ENCODE results near the gene MBD3L4.

The MBD3L4 gene

GRCh38 chr19:7007859-7008258, 32.1 kb downstream of the MBD3L4 start:
- no peak overlapping the region for H3K27ac ChIP-seq (ENCODE audit: low read length)
- H3K36me3 ChIP-seq (ENCODE audit: insufficient read depth, low read length), result no peaks in the 10 kb centered on the region
- ATAC-seq (ENCODE audit: insufficient read depth, low read depth) (no peak), DNase-seq (no peak)
- no peak overlapping the region for H3K4me2 ChIP-seq (ENCODE audit: insufficient read depth, low read length)
- no peak overlapping the region for H3K9ac ChIP-seq (ENCODE audit: low read depth, low read length)
- H4K20me1 ChIP-seq (ENCODE audit: insufficient read depth, low read length), result no peaks in the 10 kb centered on the region
- H3K79me2 ChIP-seq (ENCODE audit: insufficient read depth, low read length), result no peaks in the 10 kb centered on the region
- H3K4me1 ChIP-seq (ENCODE audit: insufficient read depth, low read length), result peaks cover 2% of the 10 kb centered on the region; the same call in 1 of the 2 replicates
- no peak overlapping the region for H3K4me3 ChIP-seq (ENCODE audit: low read depth in 1 of 2, low read length in 2 of 2)
- no peak overlapping the region for H2AFZ ChIP-seq (ENCODE audit: low read depth, low read length)
- TF ChIP-seq CTCF (IDR thresholded peaks at IDR 0.05; ENCODE audit: borderline replicate concordance, extremely low read depth, low read length, poor library complexity, severe bottlenecking), result no peak
- no peak for TF ChIP-seq EZH2 (IDR thresholded peaks at IDR 0.05; ENCODE audit: borderline replicate concordance, low read depth, low read length, severe bottlenecking)
- no peaks in the 10 kb centered on the region for H3K27me3 ChIP-seq (ENCODE audit: insufficient read depth, low read length, poor library complexity)
- H3K9me3 ChIP-seq (ENCODE audit: insufficient read depth, low read length, severe bottlenecking), result no peaks in the 10 kb centered on the region

- no peaks in the 10 kb centered on the region for H3K9me3 ChIP-seq (ENCODE audit: insufficient read depth, low read length, severe bottlenecking)
- no peaks in the 10 kb centered on the region for H3K36me3 ChIP-seq (ENCODE audit: insufficient read depth, low read length)
- H3K27me3 ChIP-seq (ENCODE audit: insufficient read depth, low read length, poor library complexity), result no peaks in the 10 kb centered on the region
- ATAC-seq (ENCODE audit: insufficient read depth, low read depth) (no peak), DNase-seq (no peak)
- H3K4me2 ChIP-seq (ENCODE audit: insufficient read depth, low read length), result no peak overlapping the region
- H3K9ac ChIP-seq (ENCODE audit: low read depth, low read length), result no peak overlapping the region
- H3K79me2 ChIP-seq (ENCODE audit: insufficient read depth, low read length), result no peaks in the 10 kb centered on the region
- H4K20me1 ChIP-seq (ENCODE audit: insufficient read depth, low read length), result no peaks in the 10 kb centered on the region
- H3K4me1 ChIP-seq (ENCODE audit: insufficient read depth, low read length), result peaks cover 2% of the 10 kb centered on the region; the same call in 1 of the 2 replicates
- TF ChIP-seq EZH2 (IDR thresholded peaks at IDR 0.05; ENCODE audit: borderline replicate concordance, low read depth, low read length, severe bottlenecking), result no peak
- no peak for TF ChIP-seq CTCF (IDR thresholded peaks at IDR 0.05; ENCODE audit: borderline replicate concordance, extremely low read depth, low read length, poor library complexity, severe bottlenecking)
- no peak overlapping the region for H3K4me3 ChIP-seq (ENCODE audit: low read depth in 1 of 2, low read length in 2 of 2)
- no peak overlapping the region for H3K27ac ChIP-seq (ENCODE audit: low read length)
- no peak overlapping the region for H2AFZ ChIP-seq (ENCODE audit: low read depth, low read length)
Measured at GRCh38 chr19:7006135-7006704, 33.8 kb downstream of the MBD3L4 start.

GRCh38 chr19:7004313-7004931, 35.6 kb downstream of the MBD3L4 start:
- Histone ChIP-seq H4K20me1 (ENCODE audit: insufficient read depth, low read length) (no peaks in the 10 kb centered on the region), H3K4me1 (ENCODE audit: insufficient read depth, low read length) (peaks cover 2% of the 10 kb centered on the region; the same call in 1 of the 2 replicates), H3K4me2 (ENCODE audit: insufficient read depth, low read length) (no peak overlapping the region), H3K9ac (ENCODE audit: low read depth, low read length) (no peak overlapping the region), H3K27ac (ENCODE audit: low read length) (no peak overlapping the region), H3K27me3 (ENCODE audit: insufficient read depth, low read length, poor library complexity) (no peaks in the 10 kb centered on the region), H2AFZ (ENCODE audit: low read depth, low read length) (0 out of 2 replicates have a peak overlapping the region, but pooled peaks have one; percentile 39), H3K36me3 (ENCODE audit: insufficient read depth, low read length) (no peaks in the 10 kb centered on the region), H3K9me3 (ENCODE audit: insufficient read depth, low read length, severe bottlenecking) (no peaks in the 10 kb centered on the region), H3K79me2 (ENCODE audit: insufficient read depth, low read length) (no peaks in the 10 kb centered on the region), H3K4me3 (ENCODE audit: low read depth in 1 of 2, low read length in 2 of 2) (no peak overlapping the region)
- TF ChIP-seq CTCF (IDR thresholded peaks at IDR 0.05; ENCODE audit: borderline replicate concordance, extremely low read depth, low read length, poor library complexity, severe bottlenecking) (peak; percentile 75), EZH2 (IDR thresholded peaks at IDR 0.05; ENCODE audit: borderline replicate concordance, low read depth, low read length, severe bottlenecking) (no peak)
- peak; percentile 54; the same call in 1 of the 3 replicates for ATAC-seq (ENCODE audit: insufficient read depth, low read depth)
- DNase-seq, result peak; percentile 20

Measured in DND-41 (cell line).